GM10266 (cell line): ENCODE results near the gene HDAC5.

ENCODE experiments used
- DNase-seq: peaks from one replicate; pipeline ENCODE4 v3.0.0; 2012; ENCODE audit errors: extremely low spot score
- CTCF ChIP-seq: IDR thresholded peaks from 2 replicates; pipeline ENCODE4 v1.5.1; 2012; ENCODE audit warnings: mild to moderate bottlenecking, low read depth; ENCODE audit not compliant: control insufficient read depth, insufficient read depth; ENCODE audit errors: missing control alignments

The HDAC5 gene

GRCh38 chr17:44088254-44088653 is 35.2 kb downstream of the HDAC5 start:
- no peak for TF ChIP-seq CTCF
- no peak for DNase-seq

- no peak for DNase-seq
- no peak for TF ChIP-seq CTCF
Measured at GRCh38 chr17:44087319-44087718, 36.1 kb downstream of the HDAC5 start.

- TF ChIP-seq CTCF, result no peak
- DNase-seq, result no peak
Measured at GRCh38 chr17:44086364-44087311, 36.8 kb downstream of the HDAC5 start.

GRCh38 chr17:44085908-44086307 is 37.5 kb downstream of the HDAC5 start:
- no peak for DNase-seq
- no peak for TF ChIP-seq CTCF

GRCh38 chr17:44084921-44085320 is 38.5 kb downstream of the HDAC5 start:
- TF ChIP-seq CTCF, result no peak
- no peak for DNase-seq

- peak; percentile 44 for DNase-seq
- TF ChIP-seq CTCF, result peak; percentile 39
Measured at GRCh38 chr17:44084131-44084538, 39.3 kb downstream of the HDAC5 start.

- DNase-seq, result no peak
- TF ChIP-seq CTCF, result peak; percentile 36
Measured at GRCh38 chr17:44083250-44083849, 40.1 kb downstream of the HDAC5 start.
